ENCODE measurements around the gene NAT8L.

Gene NAT8L

DNA sequence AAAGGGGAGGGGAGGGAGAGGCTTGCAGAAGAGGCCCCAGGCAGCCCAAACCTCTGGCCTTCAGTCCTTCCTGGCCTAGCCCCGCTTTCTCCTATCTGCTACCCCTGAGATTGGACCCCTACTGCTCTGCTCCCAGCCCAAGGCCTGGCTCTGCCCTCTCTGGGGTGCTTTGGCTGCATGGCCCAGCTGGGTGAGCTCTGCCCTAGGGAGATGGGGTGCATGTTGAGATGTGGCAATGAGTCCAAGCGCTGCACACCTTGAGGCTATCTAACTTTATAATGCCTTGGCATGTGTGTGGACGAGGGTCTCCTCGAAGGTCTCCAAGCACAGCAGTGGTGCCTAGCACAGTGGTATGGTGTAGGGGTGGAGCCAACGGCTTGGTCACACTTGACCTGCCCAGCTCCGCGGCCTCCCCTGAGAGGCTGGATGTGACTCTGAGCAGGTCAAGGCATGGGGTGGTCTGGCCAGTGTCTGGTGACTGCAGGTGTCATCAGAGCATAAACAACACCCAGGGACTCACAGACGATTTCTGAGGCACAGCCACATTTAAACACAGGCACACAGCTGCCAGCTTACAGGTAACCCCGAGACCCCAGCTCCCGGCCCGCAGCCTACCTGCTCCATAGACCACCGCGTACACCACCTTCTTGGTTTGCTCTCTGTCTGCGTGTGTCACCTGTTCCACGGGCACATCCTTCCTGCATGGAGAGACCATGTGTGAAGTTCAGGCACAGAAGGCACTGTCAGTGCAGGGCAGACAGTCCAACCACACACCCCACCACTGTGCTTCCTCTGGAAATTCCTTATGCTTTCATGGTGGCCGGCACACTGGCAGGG is 36.3 kb downstream of the NAT8L start:
- no peaks in the 10 kb centered on the region for H4K20me1 ChIP-seq (ENCODE audit: low read depth, low read length)
- no peaks in the 10 kb centered on the region for H3K27me3 ChIP-seq (ENCODE audit: low read length)
- no peak overlapping the region for H3K27ac ChIP-seq (ENCODE audit: low read depth, low read length)
- no peak overlapping the region for H3K4me3 ChIP-seq (ENCODE audit: insufficient read depth, low read length, poor library complexity, severe bottlenecking)
- no peak overlapping the region for H3K9ac ChIP-seq (ENCODE audit: low read length)
- 0 out of 2 replicates have a peak, but pooled peaks cover 11% of the 10 kb centered on the region for H3K9me3 ChIP-seq (ENCODE audit: insufficient read depth, low read length)
- H3K79me2 ChIP-seq (ENCODE audit: insufficient read depth, low read length) = no peaks in the 10 kb centered on the region
- no peak overlapping the region for H3K4me2 ChIP-seq (ENCODE audit: low read depth, low read length, poor library complexity, severe bottlenecking)
- no peaks in the 10 kb centered on the region for H3K9me2 ChIP-seq (replicated peaks; ENCODE audit: insufficient read depth, low read length)
- H3F3A ChIP-seq (ENCODE audit: insufficient read depth) = no peaks in the 10 kb centered on the region
- no peaks in the 10 kb centered on the region for H3K36me3 ChIP-seq (ENCODE audit: low read length)
- no peak for TF ChIP-seq CTCF (IDR thresholded peaks at IDR 0.05; ENCODE audit: insufficient read depth, low read length, poor library complexity, severe bottlenecking)
- H2AFZ ChIP-seq (ENCODE audit: low read depth, low read length, severe bottlenecking) = no peak overlapping the region

DNA sequence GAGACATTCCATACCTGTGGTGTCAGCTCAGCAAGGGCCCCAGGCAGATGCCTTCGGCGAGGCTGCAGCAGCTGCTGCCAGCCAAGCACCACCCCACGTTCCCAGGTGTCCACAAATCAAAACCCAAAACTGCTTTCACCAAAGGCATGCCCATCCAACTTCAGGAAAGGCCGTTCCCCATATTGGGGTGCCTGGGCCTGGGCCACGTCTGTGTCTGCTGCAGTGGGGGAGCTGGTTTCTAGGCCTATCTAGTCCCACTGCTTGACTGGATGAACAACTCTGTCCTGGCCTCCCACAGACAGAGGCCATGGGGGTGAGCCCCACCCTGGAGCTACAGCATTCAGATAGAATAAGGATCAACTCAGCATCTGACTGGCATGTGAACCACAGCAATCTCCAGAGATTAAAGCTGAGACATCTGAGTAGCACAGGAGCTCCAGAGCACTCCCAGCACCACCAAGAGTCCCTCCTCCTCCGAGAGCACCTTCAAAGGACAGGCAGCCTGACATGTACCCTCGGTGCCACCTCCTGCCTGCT is 37.0 kb downstream of the NAT8L start:
- H3K79me2 ChIP-seq (ENCODE audit: insufficient read depth, low read length) = no peaks in the 10 kb centered on the region
- no peak overlapping the region for H3K27ac ChIP-seq (ENCODE audit: low read depth, low read length)
- H3K27me3 ChIP-seq (ENCODE audit: low read length) = no peaks in the 10 kb centered on the region
- H3K4me2 ChIP-seq (ENCODE audit: low read depth, low read length, poor library complexity, severe bottlenecking) = no peak overlapping the region
- H3K9ac ChIP-seq (ENCODE audit: low read length) = no peak overlapping the region
- no peaks in the 10 kb centered on the region for H3K9me2 ChIP-seq (replicated peaks; ENCODE audit: insufficient read depth, low read length)
- no peak overlapping the region for H2AFZ ChIP-seq (ENCODE audit: low read depth, low read length, severe bottlenecking)
- TF ChIP-seq CTCF (IDR thresholded peaks at IDR 0.05; ENCODE audit: insufficient read depth, low read length, poor library complexity, severe bottlenecking) (no peak), EZH2phosphoT487 (conservative IDR thresholded peaks at IDR 0.05; ENCODE audit: low read length) (no peak)
- 0 out of 2 replicates have a peak, but pooled peaks cover 11% of the 10 kb centered on the region for H3K9me3 ChIP-seq (ENCODE audit: insufficient read depth, low read length)
- no peaks in the 10 kb centered on the region for H4K20me1 ChIP-seq (ENCODE audit: low read depth, low read length)
- no peak overlapping the region for H3K4me3 ChIP-seq (ENCODE audit: insufficient read depth, low read length, poor library complexity, severe bottlenecking)
- no peaks in the 10 kb centered on the region for H3F3A ChIP-seq (ENCODE audit: insufficient read depth)
- H3K36me3 ChIP-seq (ENCODE audit: low read length) = no peaks in the 10 kb centered on the region

DNA sequence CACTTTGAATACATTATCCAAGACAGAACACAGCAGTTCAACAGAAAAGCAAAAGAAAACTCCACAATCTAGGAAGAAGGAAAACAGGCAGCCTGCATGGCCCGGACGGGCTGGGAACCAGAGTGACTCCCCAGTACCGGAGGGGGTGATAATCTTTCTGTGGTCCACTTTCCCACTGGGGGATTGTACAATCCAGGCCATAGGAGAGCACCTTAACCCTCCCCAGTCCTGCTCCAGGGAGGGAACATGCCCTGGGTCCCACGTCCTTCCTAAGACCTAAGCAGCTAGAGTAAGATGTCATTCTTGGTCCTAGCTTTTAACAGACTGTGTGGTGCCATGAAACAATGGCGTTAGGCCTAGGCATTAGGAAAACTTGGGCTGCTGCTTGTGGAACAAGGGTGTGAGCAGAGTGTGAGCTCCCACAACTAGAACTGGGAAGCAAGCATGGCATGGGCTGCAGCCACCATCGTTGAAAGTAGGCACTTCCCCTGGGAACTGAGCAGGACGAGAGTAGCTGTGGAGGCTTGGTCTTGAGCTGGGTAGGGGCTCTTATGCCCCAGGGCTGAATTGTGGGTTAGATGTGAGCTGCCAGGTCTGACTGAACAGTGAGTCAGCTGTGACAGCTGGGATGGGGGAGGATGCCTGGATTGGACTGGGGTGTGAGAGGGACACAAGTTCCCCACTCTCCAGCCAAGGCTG is 42.4 kb downstream of the NAT8L start:
- Histone ChIP-seq H3K36me3 (ENCODE audit: low read length) (no peaks in the 10 kb centered on the region), H3K79me2 (ENCODE audit: insufficient read depth, low read length) (no peaks in the 10 kb centered on the region), H3K27ac (ENCODE audit: low read depth, low read length) (no peak overlapping the region), H3F3A (ENCODE audit: insufficient read depth) (no peaks in the 10 kb centered on the region), H4K20me1 (ENCODE audit: low read depth, low read length) (no peaks in the 10 kb centered on the region), H3K9me2 (replicated peaks; ENCODE audit: insufficient read depth, low read length) (no peaks in the 10 kb centered on the region), H3K9ac (ENCODE audit: low read length) (no peak overlapping the region), H3K27me3 (ENCODE audit: low read length) (no peaks in the 10 kb centered on the region), H2AFZ (ENCODE audit: low read depth, low read length, severe bottlenecking) (no peak overlapping the region), H3K9me3 (ENCODE audit: insufficient read depth, low read length) (0 out of 2 replicates have a peak, but pooled peaks cover 6% of the 10 kb centered on the region), H3K4me2 (ENCODE audit: low read depth, low read length, poor library complexity, severe bottlenecking) (no peak overlapping the region), H3K4me3 (ENCODE audit: insufficient read depth, low read length, poor library complexity, severe bottlenecking) (no peak overlapping the region)
- TF ChIP-seq CTCF (IDR thresholded peaks at IDR 0.05; ENCODE audit: insufficient read depth, low read length, poor library complexity, severe bottlenecking) (no peak), EZH2phosphoT487 (conservative IDR thresholded peaks at IDR 0.05; ENCODE audit: low read length) (no peak)

Measured in SU-DHL-6 (cell line).